Non-pigmented ciliary epithelial cell (primary cell): ENCODE data around the gene TMEM40.
"Not testable (repeated sequence)": the region's sequence is repeated elsewhere in the genome, so short reads cannot be mapped to it uniquely, and the experiment has no call there.

Experiments used
- DNase-seq: peaks from one replicate; pipeline ENCODE4 v3.0.0-alpha.2; 2010; ENCODE audit warnings: low read depth

The TMEM40 gene

GRCh38 chr3:12775970-12776369, 16.9 kb upstream of the TMEM40 start:
- DNase-seq = not testable (repeated sequence)

DNA sequence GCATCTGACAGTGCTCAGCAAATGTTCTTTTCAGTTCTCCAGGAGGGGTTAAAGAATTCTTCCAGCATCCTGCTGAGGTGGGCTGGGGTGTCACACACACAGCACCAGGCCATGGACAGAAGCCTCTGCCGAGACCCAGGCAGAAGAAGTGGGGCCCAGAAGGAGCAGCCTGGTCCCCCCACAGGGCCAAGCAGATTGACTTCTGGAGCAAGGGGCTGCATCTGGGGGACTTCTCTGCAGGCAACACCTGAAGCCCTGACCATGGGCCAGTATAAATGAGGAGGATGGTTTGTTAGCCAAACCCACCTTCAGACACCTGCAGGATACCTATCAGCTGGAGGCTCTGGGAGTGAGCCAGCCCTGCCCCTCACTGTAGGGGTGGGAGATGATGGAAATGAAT, 16.2 kb upstream of the TMEM40 start:
- DNase-seq = no peak

DNA sequence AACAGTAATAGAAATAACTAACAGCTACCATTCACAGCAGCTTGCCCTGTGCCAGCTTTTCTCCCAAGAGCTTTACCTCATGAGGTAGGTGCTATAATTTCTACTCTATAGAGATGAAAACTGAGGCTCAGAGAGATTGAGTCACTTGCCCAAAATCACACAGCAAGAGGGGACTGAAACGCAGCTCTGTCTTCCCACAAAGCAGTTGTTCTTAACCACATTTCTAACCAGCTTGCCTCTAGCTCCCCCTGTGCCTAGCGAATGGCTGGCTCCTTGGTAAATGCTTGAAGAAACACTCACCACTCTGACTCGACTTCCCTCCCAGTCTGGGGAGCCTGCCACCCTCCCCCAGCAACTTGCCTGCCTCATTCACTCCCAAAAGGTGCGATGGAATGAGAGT, 15.6 kb upstream of the TMEM40 start:
- no peak for DNase-seq

DNA sequence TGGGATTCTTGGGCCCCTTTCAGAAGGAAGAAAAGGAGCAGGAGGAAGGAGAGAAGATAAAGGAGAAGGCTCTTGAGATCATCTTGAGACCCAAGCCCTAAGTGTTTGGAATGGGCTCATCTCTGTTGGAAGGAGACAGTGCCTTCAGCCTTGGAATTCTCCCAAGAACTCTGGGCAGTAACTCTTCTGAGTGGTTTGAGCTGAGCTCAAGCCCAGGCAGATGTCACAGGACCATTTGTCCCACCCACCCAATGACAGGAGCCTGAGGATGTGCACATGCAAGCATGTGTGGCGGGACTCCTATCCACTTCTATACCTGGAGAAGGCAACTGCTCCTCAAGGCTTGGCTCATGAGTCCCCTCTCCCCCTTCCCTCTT, 14.6 kb upstream of the TMEM40 start:
- DNase-seq = no peak

DNA sequence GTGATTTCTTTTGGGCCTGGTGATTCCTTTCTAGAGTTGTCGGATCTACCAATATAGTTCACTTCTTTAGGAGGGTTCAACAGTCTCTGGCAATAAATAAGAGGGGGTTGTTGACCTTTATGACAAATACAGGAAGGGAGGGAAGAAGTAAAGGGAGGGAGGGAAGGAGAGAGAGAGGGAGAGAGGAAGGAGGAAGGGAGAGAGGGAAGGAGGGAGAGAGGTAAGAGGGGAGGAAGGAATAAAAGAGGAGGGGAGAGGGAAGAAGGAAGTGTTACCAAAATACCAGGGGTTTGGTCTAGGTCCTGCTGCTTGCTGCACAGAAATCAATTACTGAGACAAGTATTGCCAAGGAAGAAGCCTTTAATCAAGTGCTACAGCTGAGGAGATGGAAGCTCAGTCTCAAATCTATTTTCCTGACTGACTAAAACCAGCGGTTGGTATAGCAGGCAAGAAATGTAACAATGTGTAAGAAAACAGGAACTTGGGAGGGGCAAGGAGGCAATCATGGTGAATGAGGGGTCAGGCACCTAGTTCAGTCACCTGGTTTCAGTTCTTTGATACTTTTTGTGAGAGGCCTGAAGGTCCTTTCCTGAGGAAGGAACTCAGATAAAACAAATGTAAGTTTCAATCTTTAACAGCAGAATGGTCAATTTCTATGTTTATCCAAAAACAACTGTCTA, 14.1 kb upstream of the TMEM40 start:
- no peak for DNase-seq

DNA sequence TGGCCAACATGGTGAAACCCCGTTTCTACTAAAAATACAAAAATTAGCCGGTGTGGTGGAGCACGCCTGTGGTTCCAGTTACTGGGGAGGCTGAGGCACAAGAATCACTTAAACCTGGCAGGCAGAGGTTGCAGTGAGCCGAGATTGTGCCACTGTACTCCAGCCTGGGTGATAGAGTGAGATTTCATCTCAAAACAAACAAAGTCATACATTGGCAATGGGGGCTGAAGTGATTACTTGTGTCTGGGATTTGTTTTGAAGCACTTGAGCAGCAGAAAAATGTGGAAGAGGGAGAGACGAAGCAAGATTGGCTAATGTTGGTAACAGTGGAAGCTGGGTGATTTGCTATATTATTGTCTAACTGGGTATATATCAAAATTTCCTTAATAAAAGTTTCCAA, 13.4 kb upstream of the TMEM40 start:
- no peak for DNase-seq

DNA sequence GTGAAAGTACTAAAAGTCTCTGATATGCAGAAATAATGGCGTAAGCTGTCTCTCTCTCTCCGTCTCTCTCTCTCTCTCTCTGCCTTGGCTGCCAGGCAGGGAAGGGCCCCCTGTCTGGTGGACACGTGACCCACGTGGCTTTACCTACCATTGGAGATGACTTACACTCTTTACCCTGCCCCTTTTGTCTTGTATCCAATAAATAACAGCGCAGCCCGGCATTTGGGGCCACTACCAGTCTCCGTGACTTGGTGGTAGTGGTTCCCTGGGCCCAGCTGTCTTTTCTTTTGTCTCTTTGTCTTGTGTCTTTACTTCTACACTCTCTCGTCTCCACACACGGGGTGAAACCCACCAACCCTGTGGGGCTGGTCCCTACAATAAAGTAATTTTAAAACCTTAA, 12.2 kb upstream of the TMEM40 start:
- DNase-seq = no peak

- DNase-seq = no peak
Measured at GRCh38 chr3:12769761-12770160, 10.7 kb upstream of the TMEM40 start.

DNA sequence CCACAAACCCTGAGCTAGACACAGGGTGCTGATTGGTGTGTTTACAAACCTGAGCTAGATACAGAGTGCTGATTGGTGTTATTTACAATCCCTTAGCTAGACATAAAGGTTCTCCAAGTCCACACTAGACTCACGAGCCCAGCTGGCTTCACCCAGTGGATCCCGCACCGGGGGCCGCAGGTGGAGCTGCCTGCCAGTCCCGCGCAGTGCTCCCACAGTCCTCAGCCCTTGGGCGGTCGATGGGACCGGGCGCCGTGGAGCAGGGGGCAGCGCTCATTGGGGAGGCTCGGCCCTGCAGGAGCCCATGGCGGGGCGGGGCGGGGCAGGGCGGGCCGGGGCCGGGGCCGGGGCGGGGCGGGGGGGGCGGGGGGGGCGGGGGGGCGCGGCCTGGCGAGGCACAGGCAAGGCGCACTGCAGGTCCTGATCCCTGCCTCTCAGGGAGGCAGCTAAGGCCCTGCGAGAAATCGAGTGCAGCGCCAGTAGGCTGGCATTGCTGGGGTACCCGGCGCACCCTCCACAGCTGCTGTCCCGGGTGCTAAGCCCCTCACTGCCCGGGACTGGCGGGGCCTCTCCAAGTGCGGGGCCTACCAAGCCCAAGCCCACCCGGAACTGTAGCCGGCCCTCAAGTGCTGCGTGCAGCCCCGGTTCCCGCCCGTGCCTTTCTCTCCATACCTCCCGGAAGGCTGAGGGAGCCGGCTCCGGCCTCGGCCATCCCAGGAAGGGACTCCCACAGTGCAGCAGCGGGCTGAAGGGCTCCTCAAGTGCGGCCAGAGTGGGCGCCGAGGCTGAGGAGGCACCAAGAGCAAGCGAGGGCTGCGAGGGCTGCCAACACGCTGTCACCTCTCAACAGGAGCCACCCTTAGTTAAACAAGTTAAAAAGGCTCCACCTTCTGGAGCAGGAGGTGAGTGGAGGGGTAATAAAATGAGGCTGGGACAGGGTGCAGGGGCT, 9.8 kb upstream of the TMEM40 start:
- DNase-seq = no peak

GRCh38 chr3:12766541-12766940, 7.5 kb upstream of the TMEM40 start:
- no peak for DNase-seq

- DNase-seq = no peak
Measured at GRCh38 chr3:12764171-12764776, 5.2 kb upstream of the TMEM40 start.

GRCh38 chr3:12759693-12760565, 870 bp upstream of the TMEM40 start:
- DNase-seq = no peak

DNA sequence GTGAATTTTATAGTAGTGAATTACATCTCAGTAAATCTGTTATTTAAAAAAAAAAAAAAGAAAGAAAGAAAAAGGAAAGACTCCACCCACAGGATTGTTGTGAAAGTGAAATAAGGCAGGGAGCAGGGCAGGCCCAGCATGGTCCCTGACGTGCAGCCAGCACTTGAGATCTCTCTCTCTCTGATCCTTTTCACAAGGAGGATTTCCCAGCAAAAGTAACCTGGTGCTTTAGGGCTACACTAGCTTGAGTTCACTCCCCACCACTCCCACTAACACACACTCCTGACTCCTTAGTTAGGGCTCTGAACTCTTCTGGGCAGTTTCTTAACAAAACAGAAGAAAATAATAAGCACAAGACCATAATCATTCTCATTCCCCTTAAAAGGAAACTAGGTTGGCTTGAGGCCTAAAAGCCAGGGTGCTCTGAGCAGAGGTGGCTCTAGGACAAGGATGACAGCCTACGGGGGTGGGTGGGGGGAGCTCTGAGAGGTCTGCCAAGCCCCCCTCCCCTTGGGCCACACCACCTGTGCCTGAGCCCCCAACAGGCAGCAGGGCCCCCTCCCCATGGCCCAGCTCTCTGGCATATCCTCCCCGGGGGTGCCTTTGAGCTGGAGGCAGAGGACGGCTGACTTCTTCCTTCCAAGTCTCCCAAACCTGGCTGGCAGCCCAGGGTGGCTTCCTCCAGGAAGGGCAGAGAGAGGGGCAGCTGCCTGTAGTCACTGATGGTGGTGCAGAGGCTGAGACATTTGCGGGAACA, 856 bp downstream of the TMEM40 start:
- DNase-seq = no peak

- DNase-seq = no peak
Measured at GRCh38 chr3:12756635-12757034, 2.4 kb downstream of the TMEM40 start.

DNA sequence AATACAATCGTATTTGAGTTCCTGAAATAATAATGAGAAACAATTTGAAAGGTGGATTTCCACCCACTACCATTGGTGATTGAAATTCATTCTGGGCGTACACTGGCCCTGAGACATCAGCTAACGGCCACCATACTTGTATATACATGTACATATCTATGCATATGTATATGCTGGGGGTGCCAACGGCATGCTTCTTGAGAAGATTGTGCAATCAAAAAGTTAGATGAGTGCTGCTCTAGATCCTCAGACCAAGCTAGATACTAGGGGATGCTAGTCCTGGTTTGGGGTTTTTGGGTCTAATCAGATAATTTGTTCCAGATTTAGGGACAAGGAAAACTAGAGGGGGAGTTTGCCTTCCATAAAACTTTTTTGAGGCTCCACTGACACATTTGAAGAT, 2.9 kb downstream of the TMEM40 start:
- DNase-seq = no peak

GRCh38 chr3:12755754-12756153, 3.3 kb downstream of the TMEM40 start:
- DNase-seq = no peak

- no peak for DNase-seq
Measured at GRCh38 chr3:12754313-12754712, 4.7 kb downstream of the TMEM40 start.

DNA sequence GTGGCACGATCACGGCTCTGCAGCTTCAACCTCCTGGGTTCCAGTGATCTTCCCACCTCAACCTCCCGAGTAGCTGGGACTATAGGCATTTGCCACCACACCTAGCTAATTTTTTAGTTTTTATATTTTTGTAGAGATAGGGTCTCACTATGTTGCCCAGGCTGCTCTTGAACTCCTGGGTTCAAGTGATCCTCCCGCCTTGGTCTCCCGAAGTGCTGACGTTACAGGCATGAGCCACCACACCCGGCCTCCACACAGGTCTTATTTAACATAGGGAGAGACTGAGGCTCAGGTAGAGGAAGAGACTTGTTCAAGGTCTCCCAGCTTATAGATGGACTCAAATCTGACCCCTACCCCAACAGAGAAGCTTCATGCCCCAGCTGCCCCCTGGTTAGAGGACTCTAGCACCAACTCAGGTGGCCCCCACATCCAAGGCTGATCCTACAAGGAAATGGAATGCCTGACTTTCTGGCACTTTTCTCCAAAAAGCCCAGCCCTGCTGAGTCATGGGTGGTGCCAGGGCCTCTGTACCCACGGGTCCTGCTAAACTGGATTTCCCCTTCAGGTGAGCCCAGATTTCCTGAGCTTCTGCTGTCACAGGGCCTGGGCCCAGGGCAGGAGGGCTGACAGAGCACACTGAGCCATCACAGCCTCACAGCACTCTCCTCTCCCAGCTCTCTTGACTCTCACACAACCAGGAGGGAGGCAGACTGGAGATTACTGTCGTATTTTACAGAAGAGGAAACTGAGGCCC, 5.6 kb downstream of the TMEM40 start:
- DNase-seq = no peak

DNA sequence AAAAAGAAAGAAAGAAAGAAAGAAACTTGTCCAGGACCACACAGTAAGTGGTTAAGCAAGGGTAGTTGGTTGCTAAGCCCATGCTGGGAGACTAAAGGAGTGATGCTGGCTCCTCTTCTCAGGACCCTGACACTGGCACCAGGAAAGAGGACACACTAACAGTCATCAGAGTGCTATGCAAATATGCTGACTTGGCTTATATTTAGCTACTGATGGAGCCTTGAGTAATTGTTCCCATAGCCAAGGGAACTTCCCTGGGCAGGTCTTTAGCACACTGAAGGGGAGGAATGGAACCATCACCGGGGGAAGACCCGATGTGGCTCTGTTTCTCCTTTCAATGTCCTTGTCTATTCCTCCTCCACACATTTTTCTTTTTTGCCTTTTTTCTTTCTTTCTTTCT, 6.2 kb downstream of the TMEM40 start:
- DNase-seq = no peak

DNA sequence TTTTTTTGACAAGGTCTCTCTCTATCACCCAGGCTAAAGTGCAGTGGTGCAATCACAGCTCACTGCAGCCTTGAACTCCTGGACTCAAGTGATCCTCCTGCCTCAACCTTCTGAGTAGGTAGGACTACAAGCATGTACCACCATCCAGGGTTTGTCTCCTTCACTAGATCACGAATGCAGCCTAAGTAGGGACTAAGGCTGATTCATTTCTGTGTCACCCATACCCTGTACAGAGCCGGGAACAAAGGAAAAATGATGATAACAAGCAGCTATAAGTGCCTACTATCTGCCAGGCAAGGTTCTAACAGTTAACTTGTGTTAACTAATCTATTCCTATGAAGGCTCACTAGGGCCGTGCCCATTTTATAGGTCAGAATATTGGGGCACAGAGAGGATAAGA, 7.0 kb downstream of the TMEM40 start:
- no peak for DNase-seq

DNA sequence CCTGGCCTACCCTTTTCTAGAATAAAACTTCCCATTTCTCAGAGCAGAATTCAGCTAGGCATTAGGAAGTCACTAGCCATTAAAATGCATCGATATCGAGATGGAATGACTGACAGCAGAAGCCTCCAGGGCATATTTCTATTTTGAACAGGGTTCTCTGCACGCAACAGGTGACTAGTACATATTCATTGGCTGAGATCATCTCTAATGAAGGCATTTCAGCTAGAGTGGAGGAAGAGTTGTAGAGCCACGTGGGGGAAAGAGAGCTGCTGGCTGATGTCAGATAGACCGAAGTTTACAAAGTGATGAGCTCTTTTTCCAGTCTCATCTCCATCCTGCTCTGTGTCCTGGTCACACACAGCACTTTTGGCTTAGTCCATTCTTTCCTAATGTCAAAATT, 7.5 kb downstream of the TMEM40 start:
- no peak for DNase-seq
